Dermis microvascular lymphatic vessel endothelial cell (primary cell): ENCODE data around the gene JAML. TPM values are rescaled to one million over a fixed set of nuclear protein-coding genes. Genes with fewer than 3 reads are reported as not detected.
A peak's percentile ranks its signal among the peaks of the same experiment; 100 is the strongest.

ENCODE experiments used
- DNase-seq, 2 donors: peaks; one replicate each; pipeline versions ENCODE4 v3.0.0 to v3.0.0-alpha.2; 2010; ENCODE audit warnings: low read depth in 2 of 2
- total RNA-seq: library from RNA; depleted of rRNA; stranded (reverse); fragments of >200 nt; gene quantifications from 2 replicates; pipeline ENCODE4 v1.2.1, GENCODE V29; 2014

JAML gene
- total RNA-seq, 1 donor from 2014 or later = 0.13 TPM

DNA sequence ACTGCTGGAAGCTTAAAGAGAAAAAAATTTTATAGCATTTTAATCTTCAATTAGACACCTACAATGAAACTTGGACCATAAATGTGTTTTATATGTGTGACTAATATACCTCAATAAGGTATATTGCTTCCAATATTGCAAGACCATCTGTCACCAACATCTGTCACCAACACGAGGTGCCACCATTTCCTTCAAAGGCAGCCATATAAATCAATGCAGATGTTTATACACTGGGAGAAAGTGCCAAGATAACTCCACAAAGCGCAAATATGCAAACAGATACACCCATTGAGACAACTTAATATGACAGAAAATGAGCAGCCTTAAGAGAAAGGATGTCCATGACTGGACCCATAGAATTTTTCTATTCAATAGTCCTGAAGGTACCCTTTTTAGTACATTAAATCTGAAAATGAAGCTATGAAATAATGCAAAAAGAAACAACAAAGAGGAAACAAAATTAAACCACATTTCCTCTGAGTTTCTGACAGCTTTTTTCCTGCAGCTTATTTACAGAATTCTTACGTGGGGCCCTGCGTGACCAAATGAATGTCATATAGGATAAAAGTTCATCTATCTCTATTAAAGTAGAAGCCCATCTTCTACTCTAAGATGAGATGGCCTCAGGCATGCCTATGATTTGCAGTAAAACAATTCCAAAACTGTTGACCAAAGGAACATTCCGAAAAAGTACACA is 14.8 kb upstream of the JAML start:
- no peak for DNase-seq

DNA sequence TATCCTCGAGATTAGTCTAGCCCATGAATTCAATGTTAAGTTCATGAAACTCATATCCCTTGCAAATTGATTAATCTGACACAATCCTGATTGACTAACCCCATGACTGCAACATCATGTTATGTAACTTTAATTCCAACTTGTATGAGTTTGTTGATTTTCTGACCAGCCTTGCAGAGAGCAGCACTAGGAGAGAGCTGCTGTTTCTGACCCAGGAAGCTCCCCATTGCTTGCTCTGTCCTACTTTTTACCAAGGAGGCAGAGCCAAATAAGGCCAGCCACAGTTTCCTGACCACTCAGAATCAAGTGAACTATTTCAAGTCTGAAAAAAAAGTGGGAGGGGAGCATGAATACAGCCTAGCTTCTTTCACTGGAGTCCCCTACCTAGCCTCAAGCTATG is 14.1 kb upstream of the JAML start:
- no peak for DNase-seq

DNA sequence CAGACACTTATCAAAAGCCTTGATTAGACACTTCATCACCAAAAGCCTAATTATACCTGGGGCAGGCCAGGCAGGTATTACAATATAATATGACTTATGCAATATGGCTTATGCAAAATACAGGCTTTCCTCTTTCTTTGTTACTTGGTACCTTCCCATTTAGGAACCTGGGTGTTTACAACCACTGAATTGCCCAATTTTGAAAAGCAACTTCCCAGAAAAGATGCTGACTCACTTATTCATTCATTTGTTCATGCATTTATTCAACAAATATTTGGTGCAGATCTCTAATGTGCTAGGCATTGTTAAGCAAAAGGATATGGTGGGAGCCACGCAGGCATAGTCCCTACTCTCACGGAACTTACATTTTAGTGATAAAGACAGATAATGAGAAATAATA is 13.6 kb upstream of the JAML start:
- no peak for DNase-seq

- DNase-seq = no peak
These were observed 11.4 kb upstream of the JAML start for GRCh38 chr11:118236170-118236569.

DNA sequence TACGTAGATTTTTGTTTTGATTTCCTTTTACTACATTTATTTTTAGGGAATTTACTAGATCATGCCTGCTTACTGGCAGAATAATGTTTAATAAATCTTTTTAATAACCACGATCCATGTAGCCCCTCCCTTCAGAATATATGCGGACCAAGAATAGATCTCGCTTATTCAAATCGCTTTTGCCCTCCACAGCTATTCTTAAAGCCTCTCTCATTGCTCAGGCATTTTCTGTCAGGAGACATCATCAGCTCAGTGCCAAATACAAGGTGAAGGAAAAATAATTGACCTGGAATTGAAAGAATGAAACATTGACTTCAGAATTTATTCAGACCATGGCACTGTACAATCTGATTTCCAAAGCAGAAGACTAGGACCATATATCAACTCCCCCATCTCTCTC is 10.0 kb upstream of the JAML start:
- no peak for DNase-seq

DNA sequence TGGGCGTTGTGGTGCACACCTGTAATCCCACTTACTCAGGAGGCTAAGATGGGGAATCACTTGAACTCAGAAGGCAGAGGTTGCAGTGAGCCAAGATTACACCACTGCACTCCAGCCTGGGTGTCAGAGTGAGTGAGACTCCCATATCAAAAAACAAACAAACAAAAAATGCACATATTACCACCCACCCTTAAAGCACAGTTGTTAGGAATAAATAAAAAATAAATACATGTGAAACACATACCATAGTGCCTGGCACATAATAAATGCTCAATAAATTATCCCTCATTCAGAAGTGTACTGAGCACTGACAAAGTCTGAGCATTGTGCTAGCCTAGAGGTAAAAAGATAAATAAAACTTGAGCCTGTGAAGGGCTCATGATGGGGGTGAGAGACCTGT is 9.0 kb upstream of the JAML start:
- no peak for DNase-seq

- no peak for DNase-seq
These were observed 8.6 kb upstream of the JAML start for GRCh38 chr11:118233377-118233776.

GRCh38 chr11:118232659-118233058 is 7.8 kb upstream of the JAML start:
- DNase-seq = peak in 1 of 2 donors; percentile 30

DNA sequence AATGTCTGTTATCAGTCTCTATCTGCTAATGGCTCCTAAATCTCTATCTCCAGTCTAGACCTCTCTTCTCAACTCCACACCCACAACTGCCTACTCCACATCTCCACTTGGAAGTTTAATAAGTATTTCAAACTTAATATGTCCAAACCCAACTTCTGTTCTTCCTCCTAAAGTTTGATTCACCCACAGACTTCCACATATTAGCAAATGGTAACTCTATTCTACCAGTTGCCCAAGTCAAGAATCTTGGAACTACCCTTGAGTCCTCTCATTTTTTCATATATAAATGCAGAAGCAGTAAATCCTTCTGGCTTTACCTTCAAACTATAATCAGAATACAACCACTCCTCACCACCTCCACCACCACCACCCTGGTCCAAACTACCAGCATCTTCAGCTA is 6.7 kb upstream of the JAML start:
- DNase-seq = no peak

DNA sequence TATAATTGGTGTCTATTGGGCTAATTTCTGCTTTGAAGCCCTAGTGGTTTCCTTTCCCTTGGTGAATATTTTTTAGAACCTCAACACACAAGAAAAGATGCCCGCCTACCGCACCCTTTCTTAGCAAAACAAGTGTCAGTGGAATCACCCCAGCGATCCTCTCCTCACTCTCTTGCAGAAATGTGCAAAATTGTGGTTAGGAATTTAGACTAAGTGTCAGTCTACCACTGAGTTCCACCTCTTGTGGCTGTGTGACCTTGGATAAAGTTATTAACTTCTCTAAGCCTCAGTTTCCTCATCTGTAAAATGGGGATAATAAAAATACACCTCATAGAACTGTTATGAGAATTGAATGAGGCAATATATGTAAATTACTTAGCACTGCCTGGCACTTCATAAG is 5.3 kb upstream of the JAML start:
- no peak for DNase-seq

GRCh38 chr11:118229274-118229847 is 4.5 kb upstream of the JAML start:
- DNase-seq = peak in 1 of 2 donors; percentile 41

GRCh38 chr11:118227865-118228785 is 3.3 kb upstream of the JAML start:
- DNase-seq = peak in 1 of 2 donors; percentile 22

DNA sequence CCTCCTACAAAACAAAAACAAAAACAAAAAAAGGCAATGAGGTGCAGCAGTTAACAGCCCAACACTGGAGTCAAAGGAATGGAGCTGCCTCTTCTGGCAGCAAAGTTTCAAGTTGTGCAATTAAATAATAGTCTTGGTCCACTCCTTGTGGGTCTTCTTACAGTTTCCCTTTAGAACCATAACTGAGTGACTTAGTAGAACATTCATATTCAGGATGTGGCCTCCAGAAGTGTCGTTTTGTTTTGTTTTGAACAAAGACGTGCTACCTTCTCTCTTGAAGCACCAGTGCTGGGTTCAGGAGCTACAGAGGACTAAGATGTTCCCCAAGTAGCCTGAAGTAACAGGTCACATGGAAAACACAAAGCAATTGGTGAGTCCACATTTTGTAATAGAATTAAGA is 2.0 kb upstream of the JAML start:
- DNase-seq = no peak

DNA sequence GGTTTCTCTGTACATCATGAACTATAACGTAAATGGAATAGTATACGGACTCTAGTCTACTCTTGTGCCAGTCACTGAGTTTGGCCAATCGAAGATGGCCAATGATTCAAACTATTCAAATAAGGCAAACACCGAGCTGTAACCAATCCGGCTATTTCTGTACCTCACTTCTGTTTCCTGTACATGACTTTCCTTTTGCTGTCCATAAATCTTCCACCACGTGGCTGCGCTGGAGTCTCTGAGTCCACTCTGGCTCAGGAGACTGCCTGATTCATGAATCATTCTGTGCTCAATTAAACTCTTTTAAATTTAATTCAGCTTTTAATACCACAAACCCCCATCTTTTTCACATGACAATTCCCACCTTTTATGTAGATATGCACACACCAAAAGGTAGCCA is 1.5 kb upstream of the JAML start:
- peak in 1 of 2 donors; percentile 76 for DNase-seq

DNA sequence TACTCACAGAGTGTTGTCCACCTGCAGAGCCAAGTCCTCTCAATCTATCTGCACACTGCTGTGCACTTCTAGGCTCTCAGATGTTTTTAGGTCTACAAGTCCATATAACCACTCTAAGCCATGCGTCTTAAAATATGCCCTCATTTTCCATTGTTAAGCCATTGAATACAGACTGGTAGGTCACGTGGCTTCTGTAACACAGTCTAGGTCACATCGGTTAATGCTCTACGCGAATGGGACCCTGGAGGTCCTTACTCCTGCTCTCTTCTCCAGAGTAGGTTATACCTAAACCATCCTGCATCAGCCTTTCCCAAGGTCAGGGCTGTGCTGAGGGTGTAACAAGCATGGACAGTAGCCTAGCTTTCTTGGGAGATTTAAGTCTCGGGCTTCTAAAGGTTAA is 819 bp downstream of the JAML start:
- no peak for DNase-seq

GRCh38 chr11:118223570-118223969 is 1.2 kb downstream of the JAML start:
- DNase-seq = no peak

DNA sequence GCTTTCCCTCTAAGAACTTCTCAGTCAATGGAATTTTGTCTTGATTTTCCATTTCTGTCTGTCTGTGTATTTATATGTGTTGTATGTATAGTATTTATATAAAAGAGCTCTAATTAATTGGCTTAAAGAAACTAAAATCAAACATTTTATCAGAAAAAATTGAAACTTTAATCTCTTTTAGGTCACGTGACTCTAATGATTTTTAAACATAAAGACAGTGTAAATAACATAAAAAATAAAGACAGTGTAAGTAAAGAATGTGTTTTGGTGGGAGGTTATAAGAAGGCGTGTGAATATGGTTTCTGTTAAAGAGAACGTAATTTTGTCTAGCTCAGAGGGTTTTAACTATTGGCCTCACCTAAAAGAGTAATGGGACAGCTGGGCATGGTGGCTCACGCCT is 2.4 kb downstream of the JAML start:
- DNase-seq = no peak

- DNase-seq = no peak
These were observed 3.4 kb downstream of the JAML start for GRCh38 chr11:118221419-118221818.

DNA sequence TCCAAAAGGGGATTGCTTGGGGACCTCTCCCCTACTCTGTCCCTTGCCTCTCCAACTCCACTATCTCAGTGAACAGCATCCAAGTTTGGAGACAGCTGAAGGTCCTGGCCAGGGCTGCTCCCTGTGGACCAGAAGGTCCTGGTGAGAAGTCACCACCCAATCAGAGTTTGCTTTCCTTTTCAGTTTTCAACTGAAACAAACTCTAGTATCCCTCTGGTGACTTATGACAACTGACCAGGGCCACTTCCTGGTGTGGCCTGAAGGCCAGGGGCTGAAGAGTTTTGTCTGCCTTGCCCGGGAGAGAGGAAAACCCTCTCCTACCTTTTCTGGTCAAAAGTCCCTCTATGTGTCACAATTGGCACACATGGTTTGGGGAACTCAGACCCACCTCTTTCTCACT is 5.1 kb downstream of the JAML start:
- no peak for DNase-seq

- no peak for DNase-seq
These were observed 5.6 kb downstream of the JAML start for GRCh38 chr11:118219244-118219643.

DNA sequence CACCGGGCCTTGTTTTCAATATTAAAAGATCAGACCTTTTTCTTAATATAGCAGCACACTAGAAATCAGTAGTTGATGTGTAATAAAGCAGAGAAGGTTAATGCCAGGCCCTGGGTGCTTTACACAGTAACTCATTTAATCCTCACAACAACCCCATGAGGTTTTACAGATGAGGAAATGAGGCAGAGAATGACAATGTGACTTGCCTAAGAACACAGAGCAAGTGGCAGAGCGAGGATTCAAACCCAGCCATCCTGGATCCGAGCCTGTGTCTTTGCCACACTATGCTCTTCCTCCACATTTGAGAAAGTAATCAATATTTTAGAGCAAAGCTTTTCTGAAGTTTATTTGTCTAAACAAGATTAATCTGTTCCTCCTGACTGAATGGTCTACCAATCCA is 7.2 kb downstream of the JAML start:
- no peak for DNase-seq

- DNase-seq = peak in 1 of 2 donors; percentile 46
These were observed 8.0 kb downstream of the JAML start for GRCh38 chr11:118216621-118217481.
